Measurements from ENCODE around the gene PTPN14.

The PTPN14 gene

GRCh38 chr1:214416858-214417257 lies 134.5 kb downstream of the PTPN14 start:
- no peaks in the 10 kb centered on the region for H3K9me3 ChIP-seq (ENCODE audit: insufficient read depth, low read depth, low read length)
- H3K4me2 ChIP-seq (ENCODE audit: low read length), result no peak overlapping the region
- WGBS (ENCODE audit: extremely low coverage, insufficient coverage, insufficient read length), result no CpG with 5 or more reads among the region's 2 CpGs
- H3K36me3 ChIP-seq (ENCODE audit: control insufficient read depth in 1 of 2, insufficient read depth in 2 of 2, low read length in 2 of 2), result peaks cover 1 to 2% of the 10 kb centered on the region in 2 experiments
- H3K4ac ChIP-seq (ENCODE audit: low read depth, low read length), result no peak overlapping the region
- H3K23ac ChIP-seq (ENCODE audit: low read length), result no peak overlapping the region
- no peak overlapping the region for H3K18ac ChIP-seq (ENCODE audit: low read length)
- H3K9ac ChIP-seq (ENCODE audit: low read length), result no peak overlapping the region
- peaks cover 3% of the 10 kb centered on the region for H3K79me1 ChIP-seq (ENCODE audit: low read length)
- H3K79me2 ChIP-seq (ENCODE audit: control insufficient read depth, insufficient read depth, low read length, poor library complexity), result peaks cover 7% of the 10 kb centered on the region
- H4K91ac ChIP-seq (ENCODE audit: low read depth, low read length), result no peak overlapping the region
- no peak overlapping the region for H2BK120ac ChIP-seq (ENCODE audit: insufficient read depth, low read length, poor library complexity)
- no peak overlapping the region for H4K8ac ChIP-seq (ENCODE audit: low read depth, low read length)
- no peak overlapping the region for H2AFZ ChIP-seq (ENCODE audit: insufficient read depth, low read length, poor library complexity)
- H3K27me3 ChIP-seq (ENCODE audit: insufficient read depth, low read length), result no peaks in the 10 kb centered on the region
- no peak overlapping the region for H3K4me3 ChIP-seq (ENCODE audit: low read depth, low read length)
- H3K4me1 ChIP-seq (ENCODE audit: control insufficient read depth in 1 of 2, insufficient read depth in 2 of 2, low read length in 2 of 2), result peaks cover 8 to 12% of the 10 kb centered on the region in 2 experiments
- H2AK5ac ChIP-seq (ENCODE audit: low read length), result no peak overlapping the region
- H3K14ac ChIP-seq (ENCODE audit: low read length), result no peak overlapping the region
- no peak for DNase-seq
- no peak overlapping the region for H2BK5ac ChIP-seq (ENCODE audit: low read depth, low read length, poor library complexity)
- no peak overlapping the region for H3K27ac ChIP-seq (ENCODE audit: low read depth, low read length)
- H4K12ac ChIP-seq (ENCODE audit: low read depth, low read length), result no peak overlapping the region
- H2BK12ac ChIP-seq (ENCODE audit: low read length), result no peak overlapping the region

GRCh38 chr1:214416417-214416816 lies 135.0 kb downstream of the PTPN14 start:
- Histone ChIP-seq H2BK120ac (ENCODE audit: insufficient read depth, low read length, poor library complexity) (no peak overlapping the region), H2AK5ac (ENCODE audit: low read length) (no peak overlapping the region), H3K4me1 (ENCODE audit: control insufficient read depth in 1 of 2, insufficient read depth in 2 of 2, low read length in 2 of 2) (peaks cover 4 to 8% of the 10 kb centered on the region in 2 experiments), H3K36me3 (ENCODE audit: control insufficient read depth in 1 of 2, insufficient read depth in 2 of 2, low read length in 2 of 2) (peaks cover 1 to 2% of the 10 kb centered on the region in 2 experiments), H4K12ac (ENCODE audit: low read depth, low read length) (no peak overlapping the region), H4K8ac (ENCODE audit: low read depth, low read length) (no peak overlapping the region), H3K9me3 (ENCODE audit: insufficient read depth, low read depth, low read length) (no peaks in the 10 kb centered on the region), H3K14ac (ENCODE audit: low read length) (no peak overlapping the region), H3K27ac (ENCODE audit: low read depth, low read length) (no peak overlapping the region), H3K79me1 (ENCODE audit: low read length) (no peaks in the 10 kb centered on the region), H2BK5ac (ENCODE audit: low read depth, low read length, poor library complexity) (no peak overlapping the region), H3K27me3 (ENCODE audit: insufficient read depth, low read length) (no peaks in the 10 kb centered on the region), H3K4me2 (ENCODE audit: low read length) (no peak overlapping the region), H4K91ac (ENCODE audit: low read depth, low read length) (no peak overlapping the region), H3K23ac (ENCODE audit: low read length) (no peak overlapping the region), H3K9ac (ENCODE audit: low read length) (no peak overlapping the region), H3K79me2 (ENCODE audit: control insufficient read depth, insufficient read depth, low read length, poor library complexity) (peaks cover 5% of the 10 kb centered on the region), H3K18ac (ENCODE audit: low read length) (no peak overlapping the region), H2BK12ac (ENCODE audit: low read length) (no peak overlapping the region), H2AFZ (ENCODE audit: insufficient read depth, low read length, poor library complexity) (no peak overlapping the region), H3K4me3 (ENCODE audit: low read depth, low read length) (no peak overlapping the region), H3K4ac (ENCODE audit: low read depth, low read length) (no peak overlapping the region)
- no peak for DNase-seq
- no CpG with 5 or more reads among the region's 2 CpGs for WGBS (ENCODE audit: extremely low coverage, insufficient coverage, insufficient read length)

- Histone ChIP-seq H3K79me1 (ENCODE audit: low read length) (no peaks in the 10 kb centered on the region), H3K36me3 (ENCODE audit: control insufficient read depth in 1 of 2, insufficient read depth in 2 of 2, low read length in 2 of 2) (peaks cover 5 to 7% of the 10 kb centered on the region in 2 experiments), H4K8ac (ENCODE audit: low read depth, low read length) (no peak overlapping the region), H3K4me2 (ENCODE audit: low read length) (no peak overlapping the region), H3K9me3 (ENCODE audit: insufficient read depth, low read depth, low read length) (no peaks in the 10 kb centered on the region), H2AFZ (ENCODE audit: insufficient read depth, low read length, poor library complexity) (no peak overlapping the region), H3K27ac (ENCODE audit: low read depth, low read length) (no peak overlapping the region), H2BK5ac (ENCODE audit: low read depth, low read length, poor library complexity) (no peak overlapping the region), H3K27me3 (ENCODE audit: insufficient read depth, low read length) (no peaks in the 10 kb centered on the region), H2AK5ac (ENCODE audit: low read length) (no peak overlapping the region), H3K18ac (ENCODE audit: low read length) (no peak overlapping the region), H4K91ac (ENCODE audit: low read depth, low read length) (no peak overlapping the region), H3K4me3 (ENCODE audit: low read depth, low read length) (no peak overlapping the region), H3K14ac (ENCODE audit: low read length) (no peak overlapping the region), H2BK120ac (ENCODE audit: insufficient read depth, low read length, poor library complexity) (no peak overlapping the region), H3K4ac (ENCODE audit: low read depth, low read length) (no peak overlapping the region), H3K9ac (ENCODE audit: low read length) (no peak overlapping the region), H3K23ac (ENCODE audit: low read length) (no peak overlapping the region), H3K4me1 (ENCODE audit: control insufficient read depth in 1 of 2, insufficient read depth in 2 of 2, low read length in 2 of 2) (peaks cover 4 to 8% of the 10 kb centered on the region in 2 experiments), H3K79me2 (ENCODE audit: control insufficient read depth, insufficient read depth, low read length, poor library complexity) (peaks cover 5% of the 10 kb centered on the region), H4K12ac (ENCODE audit: low read depth, low read length) (no peak overlapping the region), H2BK12ac (ENCODE audit: low read length) (no peak overlapping the region)
- no peak for DNase-seq
- no CpG with 5 or more reads among the region's 5 CpGs for WGBS (ENCODE audit: extremely low coverage, insufficient coverage, insufficient read length)
Measured at GRCh38 chr1:214415131-214415530, 136.3 kb downstream of the PTPN14 start.

GRCh38 chr1:214414691-214415090 lies 136.7 kb downstream of the PTPN14 start:
- H3K23ac ChIP-seq (ENCODE audit: low read length), result no peak overlapping the region
- no peaks in the 10 kb centered on the region for H3K27me3 ChIP-seq (ENCODE audit: insufficient read depth, low read length)
- no peak overlapping the region for H4K12ac ChIP-seq (ENCODE audit: low read depth, low read length)
- no peaks in the 10 kb centered on the region for H3K9me3 ChIP-seq (ENCODE audit: insufficient read depth, low read depth, low read length)
- H3K9ac ChIP-seq (ENCODE audit: low read length), result no peak overlapping the region
- no peak overlapping the region for H2BK120ac ChIP-seq (ENCODE audit: insufficient read depth, low read length, poor library complexity)
- DNase-seq, result no peak
- no peak overlapping the region for H2AK5ac ChIP-seq (ENCODE audit: low read length)
- H3K18ac ChIP-seq (ENCODE audit: low read length), result no peak overlapping the region
- no peak overlapping the region for H4K91ac ChIP-seq (ENCODE audit: low read depth, low read length)
- H3K4me2 ChIP-seq (ENCODE audit: low read length), result no peak overlapping the region
- no peak overlapping the region for H2BK5ac ChIP-seq (ENCODE audit: low read depth, low read length, poor library complexity)
- no peak overlapping the region for H3K4me3 ChIP-seq (ENCODE audit: low read depth, low read length)
- peaks cover 6 to 7% of the 10 kb centered on the region in 2 experiments for H3K36me3 ChIP-seq (ENCODE audit: control insufficient read depth in 1 of 2, insufficient read depth in 2 of 2, low read length in 2 of 2)
- peaks cover 5% of the 10 kb centered on the region for H3K79me2 ChIP-seq (ENCODE audit: control insufficient read depth, insufficient read depth, low read length, poor library complexity)
- H2BK12ac ChIP-seq (ENCODE audit: low read length), result no peak overlapping the region
- no peak overlapping the region for H3K4ac ChIP-seq (ENCODE audit: low read depth, low read length)
- H3K27ac ChIP-seq (ENCODE audit: low read depth, low read length), result no peak overlapping the region
- no peak overlapping the region for H2AFZ ChIP-seq (ENCODE audit: insufficient read depth, low read length, poor library complexity)
- H3K4me1 ChIP-seq (ENCODE audit: control insufficient read depth in 1 of 2, insufficient read depth in 2 of 2, low read length in 2 of 2), result peaks cover 4 to 8% of the 10 kb centered on the region in 2 experiments
- no CpG with 5 or more reads among the region's 4 CpGs for WGBS (ENCODE audit: extremely low coverage, insufficient coverage, insufficient read length)
- no peak overlapping the region for H4K8ac ChIP-seq (ENCODE audit: low read depth, low read length)
- H3K79me1 ChIP-seq (ENCODE audit: low read length), result no peaks in the 10 kb centered on the region
- no peak overlapping the region for H3K14ac ChIP-seq (ENCODE audit: low read length)
